Mesodermal cell (in vitro differentiated cells): Measurements from ENCODE around the gene BHLHA15. TPM values are rescaled to one million over a fixed set of nuclear protein-coding genes. Genes with fewer than 3 reads are reported as not detected.
A peak's percentile ranks its signal among the peaks of the same experiment; 100 is the strongest.

Experiments used
- H3K27ac ChIP-seq: 2 replicates; pipeline ENCODE4 v1.7.0; 2013; ENCODE audit warnings: mild to moderate bottlenecking, low read depth, low read length, moderate library complexity; ENCODE audit not compliant: severe bottlenecking
- H3K36me3 ChIP-seq: 2 replicates; pipeline ENCODE4 v1.7.1; 2013; ENCODE audit warnings: mild to moderate bottlenecking, low read length, moderate library complexity; ENCODE audit not compliant: control insufficient read depth, insufficient read depth
- H3K4me1 ChIP-seq: one replicate; pipeline ENCODE4 v1.7.1; 2013; ENCODE audit warnings: mild to moderate bottlenecking, low read length; ENCODE audit not compliant: insufficient read depth, control insufficient read depth, poor library complexity, severe bottlenecking
- H3K4me3 ChIP-seq: 2 replicates; pipeline ENCODE4 v1.7.0; 2013; ENCODE audit warnings: low read length, control low read depth, mild to moderate bottlenecking; ENCODE audit not compliant: insufficient read depth, poor library complexity, severe bottlenecking; ENCODE audit errors: extremely low read depth
- H3K9me3 ChIP-seq: 2 replicates; pipeline ENCODE4 v1.7.1; 2013; ENCODE audit warnings: mild to moderate bottlenecking, low read length, moderate library complexity; ENCODE audit not compliant: control insufficient read depth
- WGBS, 2 experiments: methylation state at CpG; one replicate each; pipeline ENCODE4 v1.1.5; 2013; ENCODE audit warnings: missing lambda C conversion rate in 2 of 2; ENCODE audit not compliant: insufficient coverage in 2 of 2; 5-methylcytosine and 5-hydroxymethylcytosine counted together
- polyA plus RNA-seq, 2 experiments: library from polyadenylated mRNA; stranded (reverse); fragments of 50-300 nt; gene quantifications; one replicate each; pipeline ENCODE4 v1.2.3, GENCODE V29; 2013

The BHLHA15 gene
- polyA plus RNA-seq (2013, experiment 1 of 2): not detected
- not detected for polyA plus RNA-seq (2013, experiment 2 of 2)

DNA sequence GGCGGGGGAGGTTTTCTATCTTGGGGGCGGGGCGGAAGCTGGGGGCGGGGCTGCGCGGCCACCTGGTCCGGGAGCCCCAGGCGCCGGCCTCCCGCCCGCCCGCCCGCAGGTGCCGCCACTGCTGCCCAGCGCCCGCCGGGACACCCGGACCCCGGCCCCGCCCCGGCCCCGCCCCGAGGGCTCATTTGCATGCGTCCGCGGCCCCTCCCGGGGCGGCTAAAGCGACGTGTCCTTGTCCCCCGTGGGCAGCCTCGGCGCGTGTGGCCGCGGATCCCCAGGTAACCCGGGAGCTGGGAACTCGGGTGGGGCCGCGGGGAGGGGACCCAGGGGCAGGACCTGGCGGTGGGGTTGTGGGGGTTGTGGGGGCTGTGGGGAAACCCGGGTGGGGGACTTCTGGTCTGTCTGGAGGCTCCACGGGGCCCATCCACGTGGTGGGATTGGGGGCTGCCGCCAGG lies at the start of gene BHLHA15:
TSS of gene BHLHA15 (plus strand) at position 219 of the 455 bp plus-strand sequence. CDS start 871 bp downstream, outside the sequence.
- Histone ChIP-seq H3K36me3 (peaks cover 7% of the 10 kb centered on the region), H3K9me3 (no peaks in the 10 kb centered on the region), H3K27ac (no peak within 1 kb of the TSS), H3K4me1 (peaks cover 7% of the 10 kb centered on the region), H3K4me3 (peak within 1 kb of the TSS; percentile 5)
- WGBS, 2 experiments: 11 to 14% methylated on average over 9 to 18 of the region's 45 CpGs

DNA sequence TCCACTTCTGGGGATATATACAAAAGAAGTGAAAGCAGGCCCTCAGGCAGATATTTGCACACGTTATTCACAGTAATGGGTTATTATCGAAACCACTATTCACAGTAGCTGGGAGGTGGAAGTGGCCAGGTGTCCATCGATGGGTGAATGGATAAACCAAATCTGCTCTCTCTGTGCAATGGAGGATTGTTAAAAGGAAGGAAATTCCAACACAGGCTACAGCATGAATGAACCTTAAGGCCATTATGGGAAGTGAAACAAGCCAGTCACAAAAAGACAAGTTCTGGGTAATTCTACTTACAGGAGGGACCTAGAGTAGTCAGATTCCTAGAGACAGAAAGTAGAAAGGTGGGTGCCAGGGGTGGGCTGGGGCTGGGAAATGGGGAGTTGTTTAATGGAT lies 48.5 kb upstream of the BHLHA15 start:
- WGBS, 2 experiments: 93 to 94% methylated on average over 2 to 3 of the region's 3 CpGs
- Histone ChIP-seq H3K4me3 (no peak overlapping the region), H3K4me1 (peaks cover 2% of the 10 kb centered on the region)

DNA sequence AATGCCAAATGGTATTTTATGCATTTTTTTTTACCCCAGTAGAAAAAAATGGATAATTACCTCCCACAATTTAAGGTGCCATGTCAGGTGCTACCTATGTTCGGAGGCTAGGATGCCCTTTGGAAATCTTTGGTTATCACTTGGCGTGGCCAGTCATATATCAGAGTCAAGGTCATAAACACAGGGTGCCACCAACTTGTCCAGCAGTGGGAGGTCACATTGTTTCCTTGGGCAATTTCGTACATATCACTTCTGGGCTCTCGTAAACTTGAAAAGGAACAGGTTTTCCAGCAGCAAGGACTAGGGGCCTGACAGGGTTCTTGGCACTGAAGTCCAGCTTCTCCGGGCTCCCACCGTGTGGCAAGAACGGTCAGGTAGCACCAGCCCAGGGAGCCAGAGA lies 48.0 kb upstream of the BHLHA15 start:
- Histone ChIP-seq H3K9me3 (no peaks in the 10 kb centered on the region), H3K4me1 (peaks cover 2% of the 10 kb centered on the region), H3K4me3 (no peak overlapping the region), H3K27ac (no peak overlapping the region), H3K36me3 (peaks cover 7% of the 10 kb centered on the region)
- 87 to 88% methylated on average over 7 of the region's 7 CpGs for WGBS, 2 experiments

More for the DNA sequence above, 48.5 kb upstream of the BHLHA15 start:
- Histone ChIP-seq H3K27ac (no peak overlapping the region), H3K36me3 (peaks cover 7% of the 10 kb centered on the region), H3K9me3 (no peaks in the 10 kb centered on the region)

DNA sequence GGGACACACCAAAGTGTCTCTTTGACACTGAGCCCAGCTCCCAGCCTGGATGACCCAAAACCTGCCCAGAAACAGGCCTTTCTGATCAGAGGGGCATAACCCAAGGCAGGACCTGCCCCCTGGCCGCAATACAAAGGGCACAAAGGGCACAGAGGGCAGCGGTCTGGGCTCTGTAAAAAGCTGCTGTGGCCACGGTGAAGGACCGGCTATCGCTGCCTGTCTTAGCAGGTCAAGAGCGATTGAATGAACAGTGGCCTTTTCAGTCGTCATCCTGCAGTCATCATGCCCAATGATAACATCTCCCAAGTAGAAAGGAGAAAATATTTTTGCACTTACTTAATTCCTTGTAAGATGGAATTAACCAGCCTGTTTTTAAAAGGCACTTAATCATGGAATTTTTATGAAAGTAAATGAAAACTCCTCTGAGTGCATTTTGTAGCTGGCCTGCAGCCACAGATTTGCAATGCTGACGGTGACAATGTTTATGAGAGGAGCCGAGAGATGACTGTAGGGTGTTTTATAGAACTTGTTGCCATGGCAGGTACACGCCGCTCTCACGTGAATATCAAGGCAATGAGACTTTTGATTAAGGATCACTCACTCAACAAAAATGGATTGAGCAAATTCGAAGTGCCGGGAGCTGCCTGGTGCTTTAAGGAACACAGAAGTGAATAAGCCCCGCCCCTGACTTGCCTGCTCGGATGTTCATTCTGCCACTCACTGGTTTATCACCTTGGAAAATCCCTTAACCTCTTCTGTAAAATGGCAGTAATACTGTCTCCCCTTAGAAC lies 47.3 kb upstream of the BHLHA15 start:
- Histone ChIP-seq H3K4me3 (no peak overlapping the region), H3K27ac (no peak overlapping the region), H3K36me3 (peaks cover 7% of the 10 kb centered on the region), H3K9me3 (no peaks in the 10 kb centered on the region), H3K4me1 (peaks cover 2% of the 10 kb centered on the region)
- 86 to 88% methylated on average over 14 to 15 of the region's 16 CpGs for WGBS, 2 experiments

DNA sequence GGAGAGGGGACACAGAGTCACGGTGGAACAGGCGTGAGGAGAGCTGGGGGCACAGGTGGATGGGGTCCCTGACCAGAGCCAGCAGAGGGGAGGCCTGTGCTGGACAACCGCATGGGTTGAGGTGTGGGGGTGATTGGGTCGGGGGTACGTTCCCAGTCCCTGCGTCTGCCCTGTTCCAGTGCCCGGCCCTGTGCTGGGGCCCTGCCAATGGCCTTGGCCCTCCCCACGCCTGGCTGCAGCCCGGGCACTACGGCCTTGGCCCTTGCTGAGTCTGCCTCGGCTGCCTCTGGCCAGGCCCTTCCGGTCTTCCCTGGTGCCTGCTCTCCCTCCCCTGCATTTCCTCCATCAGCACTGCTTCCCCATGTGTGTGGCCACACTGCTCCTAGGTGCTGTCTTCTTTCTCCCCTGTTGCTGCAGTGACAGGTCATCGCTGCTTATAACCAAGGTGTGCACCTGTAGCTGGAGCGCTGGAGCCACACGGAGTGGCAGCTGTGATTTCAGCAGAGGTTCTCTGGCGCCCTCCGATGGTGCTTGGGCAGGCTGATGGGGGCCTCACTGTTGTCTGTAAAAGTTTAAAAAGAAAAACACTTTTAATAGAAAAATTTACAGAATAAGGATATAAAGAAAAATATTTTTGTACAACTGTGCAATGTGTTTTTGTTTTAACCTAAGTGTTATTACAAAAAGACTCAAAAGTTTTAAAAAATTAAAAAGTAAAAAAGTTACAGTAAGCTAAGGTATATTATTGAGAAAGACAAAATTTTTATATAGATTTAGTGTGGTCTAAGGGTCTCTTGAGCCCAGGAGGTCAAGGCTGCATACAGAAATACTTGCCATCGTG lies 45.2 kb upstream of the BHLHA15 start:
- Histone ChIP-seq H3K27ac (no peak overlapping the region), H3K4me3 (no peak overlapping the region), H3K4me1 (peaks cover 2% of the 10 kb centered on the region), H3K36me3 (peaks cover 5% of the 10 kb centered on the region), H3K9me3 (no peaks in the 10 kb centered on the region)
- WGBS, 2 experiments: 78 to 83% methylated on average over 4 to 14 of the region's 18 CpGs

DNA sequence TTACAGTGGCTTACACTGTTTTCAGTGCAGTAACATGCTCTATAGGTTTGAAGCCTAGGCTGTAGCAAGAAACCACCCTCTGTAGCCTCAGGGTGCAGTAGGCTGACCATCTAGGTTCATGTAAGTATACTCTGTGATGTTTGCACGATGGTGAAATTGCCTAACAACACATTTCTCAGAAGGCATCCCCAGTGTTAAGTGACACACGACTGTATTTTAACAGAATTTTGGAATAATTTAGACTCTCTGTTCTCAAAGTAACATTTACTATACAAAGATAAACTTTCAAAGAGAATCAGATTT lies 44.6 kb upstream of the BHLHA15 start:
- WGBS, 2 experiments: 100% methylated on average over 1 of the region's 2 CpGs
- H3K9me3 ChIP-seq: no peaks in the 10 kb centered on the region
- H3K4me1 ChIP-seq: peaks cover 2% of the 10 kb centered on the region

DNA sequence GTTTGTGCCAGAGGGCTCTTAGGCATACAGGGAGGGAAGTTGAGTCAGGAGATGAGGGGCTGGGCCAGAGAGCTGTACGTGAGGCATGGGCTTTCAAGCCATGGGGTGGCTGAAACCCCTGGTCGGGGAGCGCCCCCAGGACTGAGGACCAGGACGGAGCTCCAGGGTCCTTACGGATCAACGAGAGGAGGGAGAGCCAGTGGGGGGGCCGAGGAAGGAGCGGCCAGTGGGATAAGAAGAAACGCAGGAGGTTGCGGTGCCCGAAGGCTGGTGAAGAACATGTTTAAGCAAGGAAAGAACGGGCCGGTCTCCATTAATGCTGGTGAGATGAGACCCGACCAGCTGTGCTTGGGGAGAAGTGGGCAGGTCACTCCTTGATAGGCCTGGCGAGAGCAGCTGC lies 43.6 kb upstream of the BHLHA15 start:
- Histone ChIP-seq H3K27ac (no peak overlapping the region), H3K36me3 (peaks cover 14% of the 10 kb centered on the region), H3K4me1 (peaks cover 2% of the 10 kb centered on the region), H3K9me3 (no peaks in the 10 kb centered on the region), H3K4me3 (no peak overlapping the region)
- 91 to 95% methylated on average over 13 to 15 of the region's 15 CpGs for WGBS, 2 experiments

More for the DNA sequence above, 44.6 kb upstream of the BHLHA15 start:
- Histone ChIP-seq H3K4me3 (no peak overlapping the region), H3K27ac (no peak overlapping the region), H3K36me3 (peaks cover 9% of the 10 kb centered on the region)

DNA sequence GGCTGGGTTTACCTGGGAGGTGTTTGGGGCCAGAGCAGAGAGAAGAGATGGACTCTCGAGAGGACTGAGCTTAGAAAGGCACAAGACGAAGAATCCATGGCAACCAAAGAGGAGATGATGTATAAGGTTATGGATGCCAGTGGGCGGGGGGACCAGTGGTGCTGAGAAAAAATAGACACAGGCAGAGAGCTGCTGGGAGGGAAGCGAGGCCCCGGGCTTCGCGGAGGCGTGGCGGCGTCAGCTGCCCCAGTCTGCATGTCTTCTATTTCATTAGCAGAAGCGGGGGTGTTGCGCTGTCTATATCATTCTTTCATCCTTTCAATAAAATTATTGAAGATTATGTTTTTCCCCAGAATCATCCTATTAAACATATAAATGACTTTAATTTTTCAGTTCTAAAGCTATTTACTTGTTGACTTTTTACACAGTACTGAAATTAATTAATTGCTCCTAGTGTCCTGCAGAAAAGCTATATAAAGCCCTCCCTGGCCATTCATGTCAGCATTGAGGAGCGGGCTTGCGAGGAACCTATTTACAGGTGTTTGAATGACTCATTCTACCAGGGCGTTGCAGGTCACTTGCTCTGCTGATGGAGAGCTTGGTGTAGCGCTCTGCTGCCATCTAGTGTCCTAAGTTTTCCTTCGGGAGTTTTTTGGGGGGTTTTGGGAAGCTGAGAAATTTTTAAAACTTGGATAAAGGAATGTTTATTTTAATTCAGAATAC lies 42.9 kb upstream of the BHLHA15 start:
- Histone ChIP-seq H3K4me1 (peaks cover 2% of the 10 kb centered on the region), H3K27ac (no peak overlapping the region), H3K4me3 (no peak overlapping the region), H3K36me3 (peaks cover 14% of the 10 kb centered on the region), H3K9me3 (no peaks in the 10 kb centered on the region)
- WGBS, 2 experiments: 68% methylated on average over 14 of the region's 17 CpGs

DNA sequence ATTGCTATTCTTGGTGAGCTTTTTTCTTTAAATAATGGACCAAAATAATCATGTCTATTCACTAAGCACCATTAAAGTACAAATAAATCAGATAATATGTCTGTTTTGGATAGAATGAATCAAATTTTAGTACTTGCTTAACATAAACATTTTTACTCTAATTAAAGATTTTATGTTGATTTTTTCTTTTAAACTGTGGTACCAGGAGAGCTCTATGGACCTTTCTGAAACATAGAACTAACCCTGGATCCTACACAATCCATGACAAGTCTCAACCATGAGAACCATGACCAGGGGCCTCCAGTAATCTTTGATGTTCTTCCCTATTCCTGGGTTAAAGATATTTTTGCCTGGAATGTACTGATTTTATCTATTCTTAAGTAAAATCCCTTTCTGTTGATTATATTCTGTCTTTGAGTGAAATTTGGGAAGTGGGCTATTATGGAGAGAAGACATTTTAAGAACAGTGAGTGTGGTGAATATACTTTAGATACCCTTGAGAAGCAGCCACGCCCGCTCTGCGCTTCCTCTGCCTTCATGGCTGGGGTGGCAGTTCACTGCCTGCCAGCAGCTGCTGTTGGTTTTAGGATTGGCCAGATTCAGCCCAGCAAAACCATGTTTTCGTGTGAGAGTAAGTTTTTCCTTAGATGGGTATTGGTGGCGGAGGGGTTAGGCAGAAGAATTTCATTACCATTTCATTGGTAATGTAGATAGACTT lies 42.2 kb upstream of the BHLHA15 start:
- H3K36me3 ChIP-seq: peaks cover 14% of the 10 kb centered on the region
- no peaks in the 10 kb centered on the region for H3K4me1 ChIP-seq
- H3K4me3 ChIP-seq: no peak overlapping the region
- WGBS, 2 experiments: 80 to 100% methylated on average over 3 to 4 of the region's 5 CpGs
- no peak overlapping the region for H3K27ac ChIP-seq
- H3K9me3 ChIP-seq: no peaks in the 10 kb centered on the region

DNA sequence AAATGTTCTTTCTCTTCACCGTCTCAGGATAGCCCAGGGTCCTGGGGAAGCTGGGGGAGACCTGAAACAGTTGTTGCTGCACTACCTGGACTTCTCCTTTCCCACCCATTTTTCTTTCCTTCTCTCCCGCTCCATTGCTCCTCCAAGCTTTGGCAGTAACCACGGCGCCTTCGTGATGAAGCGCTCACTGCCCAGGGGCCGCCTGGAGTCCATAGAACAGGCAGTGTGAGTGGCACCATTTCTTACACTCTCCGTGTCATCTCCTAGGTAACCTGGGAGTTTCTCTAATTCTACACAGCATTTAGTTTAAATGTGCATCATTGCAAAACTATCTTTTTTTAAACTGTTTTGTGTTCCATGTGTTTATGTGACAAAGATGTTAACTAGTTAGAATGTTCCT lies 40.3 kb upstream of the BHLHA15 start:
- WGBS, 2 experiments: 94 to 96% methylated on average over 6 of the region's 8 CpGs
- H3K4me3 ChIP-seq: no peak overlapping the region
- H3K9me3 ChIP-seq: no peaks in the 10 kb centered on the region
- peaks cover 28% of the 10 kb centered on the region for H3K36me3 ChIP-seq
- no peak overlapping the region for H3K27ac ChIP-seq
- H3K4me1 ChIP-seq: no peaks in the 10 kb centered on the region
